ENCODE results near the gene SRD5A1.

SRD5A1 gene

DNA sequence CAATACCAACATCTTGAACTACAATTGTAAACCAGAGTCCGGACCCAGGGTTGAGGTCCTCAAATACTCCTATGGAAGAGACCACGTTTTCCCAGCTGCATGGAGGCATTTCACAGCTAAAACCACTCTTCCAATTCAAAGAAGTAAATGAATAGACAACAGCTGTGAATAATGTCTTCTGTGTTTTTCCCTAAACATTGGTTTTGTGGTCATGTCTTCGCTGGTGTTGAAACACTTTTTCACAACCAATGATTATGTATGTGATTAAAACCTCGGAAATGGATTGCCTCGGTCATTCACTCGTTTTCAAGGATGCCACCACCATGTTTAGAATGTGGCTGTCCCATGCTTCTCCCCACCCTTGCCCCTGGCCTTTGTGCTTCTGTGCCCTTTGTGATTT lies 70.6 kb downstream of the SRD5A1 start:
- 46% methylated on average over 4 of the region's 6 CpGs for WGBS
- Histone ChIP-seq H3K4me3 (ENCODE audit: insufficient read depth in 1 of 2, low read depth in 1 of 2, low read length in 2 of 2) (no peak overlapping the region), H3K4me2 (ENCODE audit: low read length, poor library complexity, severe bottlenecking) (peak overlapping the region; percentile 25), H2BK15ac (ENCODE audit: low read depth, poor library complexity, severe bottlenecking) (no peak overlapping the region), H3K4ac (ENCODE audit: low read depth in 1 of 2, low read length in 2 of 2) (peak overlapping the region; percentile 52 to 57), H3K27ac (ENCODE audit: low read length, poor library complexity, severe bottlenecking) (peak overlapping the region; percentile 86), H4K8ac (ENCODE audit: low read length) (peak overlapping the region; percentile 86), H3K23ac (ENCODE audit: low read length in 2 of 2) (no peak overlapping the region), H3K18ac (ENCODE audit: low read depth in 1 of 2, low read length in 2 of 2) (no peak overlapping the region), H2BK5ac (ENCODE audit: low read depth, low read length, poor library complexity, severe bottlenecking) (peak overlapping the region; percentile 71), H2AK5ac (ENCODE audit: low read length, severe bottlenecking) (no peak overlapping the region), H3K9me3 (ENCODE audit: control insufficient read depth, low read length) (no peaks in the 10 kb centered on the region), H3K4me1 (ENCODE audit: control insufficient read depth, insufficient read depth, low read depth, low read length) (peaks cover 22% of the 10 kb centered on the region), H3K79me1 (replicated peaks; ENCODE audit: low read length, poor library complexity, severe bottlenecking) (no peaks in the 10 kb centered on the region), H3K36me3 (ENCODE audit: control insufficient read depth in 1 of 2, insufficient read depth in 2 of 2, low read depth in 1 of 2, low read length in 2 of 2) (no peaks in the 10 kb centered on the region), H2BK12ac (ENCODE audit: low read length in 2 of 2) (peak overlapping the region; percentile 7 to 47), H3K14ac (ENCODE audit: low read length in 2 of 2) (no peak overlapping the region), H3K27me3 (ENCODE audit: control insufficient read depth in 1 of 2, insufficient read depth in 1 of 2, low read length in 2 of 2) (peaks cover 9 to 21% of the 10 kb centered on the region in 2 experiments), H3K9ac (ENCODE audit: low read length) (peak overlapping the region; percentile 60), H4K91ac (ENCODE audit: low read length) (peak overlapping the region; percentile 65), H2BK120ac (ENCODE audit: low read depth, low read length) (peak overlapping the region; percentile 58), H2AFZ (ENCODE audit: low read depth, low read length) (no peak overlapping the region)
- DNase-seq: peak; percentile 88

DNA sequence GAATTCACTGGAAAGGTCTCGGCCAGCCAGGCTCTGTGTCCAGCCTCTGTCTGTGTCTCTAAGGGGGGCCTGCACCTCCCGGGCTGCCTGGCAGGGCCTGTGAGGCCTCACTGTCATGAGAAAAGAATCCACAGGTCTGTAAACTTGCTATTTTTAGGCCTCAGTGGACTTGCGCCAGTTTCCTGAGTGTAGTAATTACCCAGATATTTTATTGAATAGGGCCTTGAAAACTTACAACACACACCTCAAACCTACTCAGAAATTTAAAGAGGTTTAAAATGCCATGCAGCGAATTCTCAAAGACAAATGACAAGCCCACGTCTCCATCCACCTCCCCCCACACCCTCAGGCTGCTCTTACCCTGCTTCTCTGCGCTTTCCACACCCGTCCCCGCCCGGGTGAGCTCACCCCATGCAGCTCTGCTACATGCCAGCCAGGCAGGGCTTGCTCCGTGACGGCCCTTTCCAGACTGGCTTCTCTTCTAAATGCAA lies 71.2 kb downstream of the SRD5A1 start:
- Histone ChIP-seq H2BK12ac (ENCODE audit: low read length in 2 of 2) (peak overlapping the region; percentile 61 to 75), H4K91ac (ENCODE audit: low read length) (peak overlapping the region; percentile 83), H3K18ac (ENCODE audit: low read depth in 1 of 2, low read length in 2 of 2) (peak overlapping the region; percentile 77 to 84), H2BK15ac (ENCODE audit: low read depth, poor library complexity, severe bottlenecking) (peak overlapping the region; percentile 30), H2BK120ac (ENCODE audit: low read depth, low read length) (peak overlapping the region; percentile 66), H3K9me3 (ENCODE audit: control insufficient read depth, low read length) (no peaks in the 10 kb centered on the region), H3K4me1 (ENCODE audit: control insufficient read depth, insufficient read depth, low read depth, low read length) (peaks cover 24% of the 10 kb centered on the region), H3K4ac (ENCODE audit: low read depth in 1 of 2, low read length in 2 of 2) (peak overlapping the region; percentile 70 to 76), H3K4me3 (ENCODE audit: insufficient read depth in 1 of 2, low read depth in 1 of 2, low read length in 2 of 2) (no peak overlapping the region), H3K36me3 (ENCODE audit: control insufficient read depth in 1 of 2, insufficient read depth in 2 of 2, low read depth in 1 of 2, low read length in 2 of 2) (no peaks in the 10 kb centered on the region), H3K27ac (ENCODE audit: low read length, poor library complexity, severe bottlenecking) (peak overlapping the region; percentile 86), H3K4me2 (ENCODE audit: low read length, poor library complexity, severe bottlenecking) (peak overlapping the region; percentile 25), H2BK5ac (ENCODE audit: low read depth, low read length, poor library complexity, severe bottlenecking) (peak overlapping the region; percentile 78), H2AFZ (ENCODE audit: low read depth, low read length) (no peak overlapping the region), H4K8ac (ENCODE audit: low read length) (peak overlapping the region; percentile 5), H3K27me3 (ENCODE audit: control insufficient read depth in 1 of 2, insufficient read depth in 1 of 2, low read length in 2 of 2) (peaks cover 9 to 17% of the 10 kb centered on the region in 2 experiments), H2AK5ac (ENCODE audit: low read length, severe bottlenecking) (peak overlapping the region; percentile 97), H3K23ac (ENCODE audit: low read length in 2 of 2) (peak overlapping the region in 1 of 2 experiments; percentile 37), H3K79me1 (replicated peaks; ENCODE audit: low read length, poor library complexity, severe bottlenecking) (no peaks in the 10 kb centered on the region), H3K14ac (ENCODE audit: low read length in 2 of 2) (peak overlapping the region in 1 of 2 experiments; percentile 5), H3K9ac (ENCODE audit: low read length) (peak overlapping the region; percentile 60)
- 16% methylated on average over 11 of the region's 11 CpGs for WGBS
- DNase-seq: peak; percentile 93

DNA sequence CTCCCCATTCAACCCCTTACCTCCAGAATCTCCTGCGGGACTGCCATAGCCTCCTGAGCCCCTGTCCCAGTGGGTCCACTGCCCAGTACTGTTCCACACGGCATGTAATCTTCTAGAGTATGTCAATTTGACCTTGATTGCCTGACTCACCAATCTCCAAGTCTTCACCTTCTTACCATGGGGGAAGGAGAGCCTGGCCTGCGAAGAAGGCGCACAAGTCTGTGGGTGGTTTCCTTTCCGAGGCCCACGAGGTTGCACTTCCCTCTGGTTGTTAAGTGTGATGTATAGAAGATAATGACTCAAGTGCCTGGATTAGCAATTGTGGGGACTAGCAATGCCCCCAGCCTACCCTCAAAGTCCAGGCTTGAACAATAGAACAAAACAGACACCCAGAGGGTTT lies 71.8 kb downstream of the SRD5A1 start:
- no peaks in the 10 kb centered on the region for H3K9me3 ChIP-seq (ENCODE audit: control insufficient read depth, low read length)
- WGBS: 60% methylated on average over 5 of the region's 6 CpGs
- peak overlapping the region; percentile 61 to 75 for H2BK12ac ChIP-seq (ENCODE audit: low read length in 2 of 2)
- peak; percentile 29 for DNase-seq
- H3K4me3 ChIP-seq (ENCODE audit: insufficient read depth in 1 of 2, low read depth in 1 of 2, low read length in 2 of 2): no peak overlapping the region
- peak overlapping the region; percentile 86 for H2BK15ac ChIP-seq (ENCODE audit: low read depth, poor library complexity, severe bottlenecking)
- peak overlapping the region in 1 of 2 experiments; percentile 5 for H3K14ac ChIP-seq (ENCODE audit: low read length in 2 of 2)
- peak overlapping the region; percentile 77 to 84 for H3K18ac ChIP-seq (ENCODE audit: low read depth in 1 of 2, low read length in 2 of 2)
- H3K36me3 ChIP-seq (ENCODE audit: control insufficient read depth in 1 of 2, insufficient read depth in 2 of 2, low read depth in 1 of 2, low read length in 2 of 2): no peaks in the 10 kb centered on the region
- H2AK5ac ChIP-seq (ENCODE audit: low read length, severe bottlenecking): peak overlapping the region; percentile 97
- H3K4me2 ChIP-seq (ENCODE audit: low read length, poor library complexity, severe bottlenecking): no peak overlapping the region
- peaks cover 4 to 10% of the 10 kb centered on the region in 2 experiments for H3K27me3 ChIP-seq (ENCODE audit: control insufficient read depth in 1 of 2, insufficient read depth in 1 of 2, low read length in 2 of 2)
- peak overlapping the region; percentile 70 to 76 for H3K4ac ChIP-seq (ENCODE audit: low read depth in 1 of 2, low read length in 2 of 2)
- H3K27ac ChIP-seq (ENCODE audit: low read length, poor library complexity, severe bottlenecking): peak overlapping the region; percentile 86
- peak overlapping the region; percentile 19 for H4K8ac ChIP-seq (ENCODE audit: low read length)
- no peaks in the 10 kb centered on the region for H3K79me1 ChIP-seq (replicated peaks; ENCODE audit: low read length, poor library complexity, severe bottlenecking)
- peaks cover 25% of the 10 kb centered on the region for H3K4me1 ChIP-seq (ENCODE audit: control insufficient read depth, insufficient read depth, low read depth, low read length)
- no peak overlapping the region for H3K23ac ChIP-seq (ENCODE audit: low read length in 2 of 2)
- peak overlapping the region; percentile 83 for H4K91ac ChIP-seq (ENCODE audit: low read length)
- H2AFZ ChIP-seq (ENCODE audit: low read depth, low read length): no peak overlapping the region
- H3K9ac ChIP-seq (ENCODE audit: low read length): peak overlapping the region; percentile 60
- H2BK120ac ChIP-seq (ENCODE audit: low read depth, low read length): peak overlapping the region; percentile 66
- peak overlapping the region; percentile 78 for H2BK5ac ChIP-seq (ENCODE audit: low read depth, low read length, poor library complexity, severe bottlenecking)

DNA sequence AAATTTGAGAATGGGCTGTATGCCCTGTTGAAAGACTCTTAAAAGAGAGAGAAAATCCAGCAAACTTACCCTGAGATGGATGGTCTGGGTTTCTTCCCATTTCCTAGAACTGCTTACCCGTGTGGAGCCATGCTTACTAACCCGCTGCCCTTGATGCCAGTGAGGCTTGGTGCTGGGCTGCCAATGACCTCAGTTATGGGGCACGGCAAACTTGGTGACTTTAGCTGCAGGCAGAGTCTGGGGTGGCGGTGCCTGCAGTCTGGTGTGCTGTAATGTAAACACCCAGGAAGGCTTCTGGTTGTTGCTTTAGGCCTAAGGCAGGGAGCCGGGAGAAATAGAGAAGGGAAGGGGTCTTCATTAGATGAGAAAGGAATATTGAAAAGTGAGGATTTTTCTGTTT lies 72.7 kb downstream of the SRD5A1 start:
- H2BK120ac ChIP-seq (ENCODE audit: low read depth, low read length): no peak overlapping the region
- H2BK12ac ChIP-seq (ENCODE audit: low read length in 2 of 2): peak overlapping the region in 1 of 2 experiments; percentile 29
- DNase-seq: no peak
- H3K27ac ChIP-seq (ENCODE audit: low read length, poor library complexity, severe bottlenecking): no peak overlapping the region
- peak overlapping the region in 1 of 2 experiments; percentile 43 for H3K4me3 ChIP-seq (ENCODE audit: insufficient read depth in 1 of 2, low read depth in 1 of 2, low read length in 2 of 2)
- H3K4ac ChIP-seq (ENCODE audit: low read depth in 1 of 2, low read length in 2 of 2): no peak overlapping the region
- H2BK5ac ChIP-seq (ENCODE audit: low read depth, low read length, poor library complexity, severe bottlenecking): no peak overlapping the region
- H3K23ac ChIP-seq (ENCODE audit: low read length in 2 of 2): no peak overlapping the region
- peaks cover 28% of the 10 kb centered on the region for H3K4me1 ChIP-seq (ENCODE audit: control insufficient read depth, insufficient read depth, low read depth, low read length)
- peaks cover 0 to 1% of the 10 kb centered on the region in 2 experiments for H3K27me3 ChIP-seq (ENCODE audit: control insufficient read depth in 1 of 2, insufficient read depth in 1 of 2, low read length in 2 of 2)
- H3K4me2 ChIP-seq (ENCODE audit: low read length, poor library complexity, severe bottlenecking): no peak overlapping the region
- H3K18ac ChIP-seq (ENCODE audit: low read depth in 1 of 2, low read length in 2 of 2): peak overlapping the region in 1 of 2 experiments; percentile 7
- peak overlapping the region; percentile 97 for H2AK5ac ChIP-seq (ENCODE audit: low read length, severe bottlenecking)
- no peak overlapping the region for H3K14ac ChIP-seq (ENCODE audit: low read length in 2 of 2)
- no peaks in the 10 kb centered on the region for H3K79me1 ChIP-seq (replicated peaks; ENCODE audit: low read length, poor library complexity, severe bottlenecking)
- H4K91ac ChIP-seq (ENCODE audit: low read length): no peak overlapping the region
- WGBS: 83% methylated on average over 4 of the region's 5 CpGs
- H3K9ac ChIP-seq (ENCODE audit: low read length): no peak overlapping the region
- no peak overlapping the region for H2BK15ac ChIP-seq (ENCODE audit: low read depth, poor library complexity, severe bottlenecking)
- H3K36me3 ChIP-seq (ENCODE audit: control insufficient read depth in 1 of 2, insufficient read depth in 2 of 2, low read depth in 1 of 2, low read length in 2 of 2): no peaks in the 10 kb centered on the region
- no peaks in the 10 kb centered on the region for H3K9me3 ChIP-seq (ENCODE audit: control insufficient read depth, low read length)
- peak overlapping the region; percentile 29 for H4K8ac ChIP-seq (ENCODE audit: low read length)
- no peak overlapping the region for H2AFZ ChIP-seq (ENCODE audit: low read depth, low read length)
